Inferior parietal cortex (tissue), 1 donor: ENCODE results near the gene HIVEP3.

Experiments
- DNase-seq: peaks from one replicate; pipeline ENCODE4 v3.0.0-alpha.2; 2016; ENCODE audit errors: extremely low spot score

Gene HIVEP3

DNA sequence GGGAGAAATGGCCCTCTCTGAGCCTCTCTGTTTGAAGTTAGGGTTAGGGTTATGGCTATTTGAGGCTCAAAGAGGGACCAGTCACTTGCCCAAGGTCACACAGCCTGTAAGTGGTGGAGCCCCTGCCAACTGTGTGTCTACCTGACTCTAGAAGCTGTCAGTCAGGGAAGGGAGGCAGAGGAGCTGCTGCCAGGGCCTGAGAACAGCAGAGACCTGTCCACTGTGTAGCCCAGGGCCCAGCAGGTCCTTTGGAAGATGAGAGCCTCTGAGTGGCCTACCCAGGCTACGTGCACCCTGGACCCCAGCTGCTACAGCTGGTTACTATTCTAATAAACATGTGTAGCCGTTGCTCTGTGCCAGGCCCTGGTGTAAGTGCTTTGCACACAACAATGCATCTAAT, 419.1 kb downstream of the HIVEP3 start:
- DNase-seq = no peak

DNA sequence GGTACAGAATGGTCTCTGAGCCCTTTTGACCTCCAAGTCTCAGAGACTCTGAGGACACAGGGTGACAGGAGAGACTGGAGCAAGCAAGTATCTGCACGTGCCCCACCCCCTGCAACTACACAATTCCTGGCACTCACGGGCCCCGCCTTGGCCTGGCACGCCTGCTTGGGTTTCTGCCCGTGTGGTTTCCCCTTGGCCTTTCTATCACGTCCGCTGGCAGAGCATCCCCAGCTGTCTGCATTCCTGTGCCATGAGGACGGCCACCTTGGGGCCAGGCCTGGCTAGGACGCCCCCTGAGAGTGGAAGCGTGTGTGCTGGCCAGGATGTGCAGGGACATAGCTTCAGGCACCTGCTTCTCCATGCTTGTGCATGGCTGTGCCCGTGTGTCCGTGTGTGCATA, 419.9 kb downstream of the HIVEP3 start:
- DNase-seq = no peak

DNA sequence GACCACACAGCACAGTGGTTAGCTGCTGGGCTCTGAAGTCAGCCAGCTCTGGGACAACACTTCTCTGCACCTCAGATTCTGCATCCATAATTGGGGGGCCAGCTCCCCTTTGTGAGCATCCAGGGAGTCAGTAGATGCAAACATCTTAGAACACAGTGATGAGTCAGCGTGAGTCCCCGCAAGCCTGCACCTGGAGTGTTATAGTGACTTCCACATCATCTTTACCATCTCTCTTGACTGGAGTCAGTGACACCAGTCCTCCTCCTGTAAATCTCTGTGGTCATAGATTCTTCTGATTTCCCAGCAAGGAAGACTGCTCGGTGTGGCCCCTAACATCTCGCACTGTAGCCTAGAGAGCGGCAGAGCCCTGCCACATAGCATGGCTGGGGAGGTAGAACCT, 420.3 kb downstream of the HIVEP3 start:
- no peak for DNase-seq

DNA sequence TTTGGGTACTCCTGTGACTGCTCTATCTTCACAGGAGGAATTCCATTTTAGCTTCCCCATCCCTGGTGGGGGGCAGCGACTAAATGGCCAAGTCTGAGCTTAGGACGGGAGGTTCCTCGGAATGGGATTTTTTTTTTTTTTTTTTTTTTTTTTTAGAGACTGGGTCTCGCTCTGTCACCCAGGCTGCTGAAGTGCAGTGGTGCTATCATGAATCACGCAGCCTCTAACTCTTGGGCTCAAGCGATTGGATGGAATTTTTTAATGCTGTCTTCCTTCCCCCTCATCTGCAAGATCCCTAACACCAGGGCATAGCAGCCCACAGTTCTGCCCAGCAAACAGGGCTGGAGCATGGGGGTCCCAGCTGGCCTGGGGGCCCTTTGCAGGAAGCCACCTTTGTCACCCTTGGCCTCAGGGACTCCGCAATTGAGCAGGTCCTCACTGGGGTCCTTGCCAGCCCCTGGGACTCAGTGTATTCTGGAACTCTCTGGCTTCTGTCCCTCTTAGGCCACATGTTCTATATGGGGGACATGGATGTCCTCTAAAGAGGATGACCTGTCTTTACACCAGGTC, 421.2 kb downstream of the HIVEP3 start:
- DNase-seq = no peak

DNA sequence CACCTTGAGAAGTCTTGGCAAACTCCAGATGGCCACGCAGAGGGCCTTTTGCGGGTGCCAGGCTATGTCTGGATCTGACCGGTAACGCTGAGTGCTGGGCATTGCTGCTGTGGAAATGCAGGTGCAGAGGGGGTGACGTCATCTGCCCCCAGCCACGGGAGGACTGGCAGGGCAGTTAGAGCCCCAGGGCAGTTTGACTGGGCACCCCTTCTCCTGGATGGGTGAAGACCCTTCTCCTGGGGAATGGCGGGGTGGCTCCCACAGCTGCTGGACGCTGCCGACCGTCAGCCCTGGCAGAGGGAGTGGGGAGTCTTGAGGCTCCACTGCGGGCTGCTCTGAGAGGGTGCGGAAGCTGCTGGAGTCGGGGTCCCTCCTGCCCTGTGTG, 421.7 kb downstream of the HIVEP3 start:
- no peak for DNase-seq

DNA sequence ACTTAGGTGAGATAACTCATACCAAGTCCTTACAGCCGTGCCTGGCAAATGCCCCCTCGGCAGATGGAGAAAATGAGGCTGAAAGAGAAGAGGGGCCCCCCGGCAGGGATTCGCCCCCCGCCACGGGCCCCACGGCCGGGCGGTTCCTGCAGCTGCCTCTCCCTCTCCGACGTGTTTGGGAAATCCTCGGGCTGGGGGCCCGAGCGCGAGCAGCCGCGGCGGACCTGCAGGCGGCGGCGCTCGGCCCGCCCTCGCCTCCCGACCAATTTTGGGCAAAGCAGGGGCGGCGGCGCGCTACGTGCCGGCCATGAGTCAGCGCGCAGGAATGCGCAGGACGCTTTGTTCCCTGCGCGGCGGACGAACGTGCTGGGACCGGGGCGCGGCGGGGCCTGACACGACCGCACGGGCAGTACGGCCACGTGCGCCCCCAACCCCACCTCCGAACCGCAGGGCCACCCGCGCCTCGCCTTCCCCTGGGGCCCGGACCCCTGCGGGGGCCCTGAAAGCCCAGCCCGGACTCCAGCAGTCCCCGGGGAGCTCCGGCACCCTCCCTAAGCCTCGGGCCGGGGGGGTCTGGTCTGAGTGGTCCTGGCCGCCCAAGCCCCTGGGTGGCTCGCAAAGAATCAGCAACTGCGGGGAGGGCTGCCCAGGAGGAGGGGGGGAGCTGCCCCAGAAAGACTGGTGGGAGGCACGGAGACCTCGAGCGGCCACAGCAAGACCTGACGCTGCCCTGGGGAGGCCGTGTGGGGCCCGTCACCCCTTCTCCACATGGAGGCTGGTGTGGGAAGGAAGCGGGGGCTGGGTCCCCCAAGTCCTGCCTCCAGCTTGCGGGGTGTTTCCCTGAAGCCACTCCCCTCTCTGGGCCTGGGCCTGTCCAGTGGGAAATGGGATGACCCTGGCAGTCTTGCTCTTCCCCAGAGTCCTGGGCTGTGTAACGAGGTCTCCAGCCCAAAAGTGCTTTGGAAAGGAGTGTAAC, 422.4 kb downstream of the HIVEP3 start:
- DNase-seq = peak; percentile 51

DNA sequence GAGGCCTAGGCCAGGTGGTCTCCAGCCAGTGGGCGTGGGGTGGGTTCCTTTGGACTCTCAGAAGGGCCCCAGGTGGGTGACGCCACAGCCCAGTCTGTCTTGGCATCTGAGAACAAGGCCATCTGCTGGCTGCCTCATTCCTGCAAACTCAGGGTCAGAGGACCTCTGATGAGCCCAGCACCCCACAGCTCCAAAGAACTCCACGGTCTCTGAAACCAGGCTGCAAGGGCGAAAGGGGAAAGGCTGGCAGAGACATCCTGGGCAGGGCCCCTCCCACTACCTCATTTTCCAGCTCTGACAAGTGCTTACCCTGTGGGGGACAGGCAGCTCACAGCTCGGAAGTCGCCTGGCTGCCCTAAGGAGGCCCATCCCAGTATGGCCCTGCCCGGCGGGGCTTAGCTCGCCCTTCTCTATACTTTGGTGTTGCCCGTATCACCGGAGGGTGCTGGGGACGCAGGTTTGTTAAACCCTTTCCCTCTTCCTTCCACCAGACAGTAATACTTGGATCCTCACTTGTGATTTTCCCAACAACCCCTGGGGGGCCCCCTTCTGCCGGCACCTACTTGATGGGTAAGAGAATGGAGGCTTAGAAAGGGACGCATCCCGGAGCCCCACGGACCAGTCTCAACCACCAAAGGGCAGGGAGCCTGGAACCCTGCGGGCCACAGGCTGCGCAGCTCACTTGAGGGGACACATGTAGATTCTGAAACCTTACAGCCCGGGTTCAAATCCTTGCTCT, 423.3 kb downstream of the HIVEP3 start:
- DNase-seq = no peak

DNA sequence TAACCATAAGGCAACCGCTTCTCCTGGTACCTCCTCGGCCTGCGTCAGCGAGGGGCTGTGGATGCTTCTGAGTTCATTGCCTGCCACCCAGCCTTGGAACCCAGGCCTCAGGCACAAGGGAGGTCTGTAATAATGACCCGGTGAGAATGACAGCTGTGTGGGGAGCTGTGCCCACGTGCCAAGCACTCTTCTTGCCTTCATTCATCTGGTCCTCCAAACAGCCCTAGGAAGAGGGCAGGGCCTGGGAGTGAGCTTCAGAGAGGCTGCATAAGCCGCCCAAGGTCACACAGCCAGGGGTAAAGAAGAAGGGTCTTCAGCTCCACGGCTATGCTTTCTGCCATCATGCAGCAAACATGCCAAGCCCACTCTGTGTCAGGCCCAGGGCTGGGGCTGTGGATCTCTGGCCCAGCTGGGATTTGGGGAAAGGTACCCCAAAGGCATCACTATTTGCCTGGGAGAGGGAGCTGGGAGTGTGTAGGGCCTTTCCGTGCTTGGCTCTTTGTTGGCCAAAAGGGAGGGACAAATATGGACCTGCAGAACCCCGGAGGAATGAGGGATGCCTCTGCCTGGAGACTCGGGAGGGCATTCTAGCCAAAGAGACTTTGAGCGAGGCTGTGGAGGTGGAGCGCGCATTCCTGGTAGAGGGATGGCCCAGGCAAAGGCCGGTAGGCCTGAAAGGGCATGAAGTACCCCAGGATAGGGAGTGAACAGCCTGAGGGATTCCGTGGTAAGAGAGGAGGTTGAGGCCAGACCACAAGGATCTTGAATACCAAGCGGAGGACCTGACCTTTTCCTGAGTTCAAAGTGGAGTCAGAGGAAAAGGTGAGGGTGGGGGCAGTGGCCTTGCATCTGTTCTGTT, 424.1 kb downstream of the HIVEP3 start:
- DNase-seq = no peak

DNA sequence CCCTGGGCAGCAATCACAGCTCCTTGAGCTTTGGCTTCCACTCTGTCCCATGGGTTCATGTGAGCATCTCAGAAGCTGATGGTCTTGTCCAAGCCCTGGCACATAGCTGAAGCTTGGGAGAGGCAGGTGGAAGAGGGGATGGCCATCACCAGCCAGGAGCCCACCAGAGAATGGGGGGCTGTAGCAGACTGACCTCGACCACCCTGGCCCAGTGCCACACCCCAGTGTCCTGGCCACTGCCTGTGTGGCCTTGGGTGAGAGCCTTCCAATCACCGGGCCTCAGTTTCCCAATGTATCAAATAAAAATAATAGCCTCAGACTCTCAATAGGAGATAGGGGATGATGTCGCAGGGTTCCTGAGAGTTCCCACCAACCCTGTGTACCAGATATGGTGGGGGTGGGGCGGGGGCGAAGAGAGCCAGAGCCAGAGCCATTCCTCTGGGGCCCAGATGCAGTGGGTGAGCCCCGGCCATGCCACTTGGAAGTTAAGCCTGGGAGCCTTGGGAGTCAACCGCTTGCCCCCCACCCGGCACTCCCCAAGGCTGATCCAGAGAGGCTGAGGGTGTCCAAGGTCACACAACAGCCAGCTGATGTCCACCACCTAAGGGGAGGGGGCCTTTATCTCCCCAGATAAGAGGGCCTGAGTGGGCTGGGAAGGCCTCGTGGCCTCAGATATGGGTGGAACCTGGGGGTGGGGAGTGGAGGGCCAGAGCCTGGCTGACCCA, 424.9 kb downstream of the HIVEP3 start:
- DNase-seq = no peak

DNA sequence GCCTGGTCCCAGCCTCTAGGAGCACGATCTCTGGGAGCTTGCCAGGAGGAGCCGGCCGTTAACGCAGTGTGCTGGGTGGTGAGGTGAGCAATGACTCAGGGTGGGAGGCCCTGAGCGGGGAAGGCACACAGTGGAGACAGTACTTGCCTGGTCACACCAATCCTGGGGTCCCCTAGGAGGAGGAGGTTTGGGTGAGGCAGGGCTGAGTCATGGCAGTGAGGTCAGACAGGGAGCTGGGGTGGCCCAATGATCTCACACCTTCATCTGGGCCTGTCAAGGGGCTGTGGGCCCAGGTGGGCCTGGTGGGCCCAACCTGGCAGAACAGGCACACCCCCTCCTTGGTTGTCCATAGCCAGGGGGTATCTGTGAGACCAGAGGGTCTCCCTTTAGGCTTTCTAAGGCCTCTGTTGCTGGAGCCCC, 425.6 kb downstream of the HIVEP3 start:
- no peak for DNase-seq

DNA sequence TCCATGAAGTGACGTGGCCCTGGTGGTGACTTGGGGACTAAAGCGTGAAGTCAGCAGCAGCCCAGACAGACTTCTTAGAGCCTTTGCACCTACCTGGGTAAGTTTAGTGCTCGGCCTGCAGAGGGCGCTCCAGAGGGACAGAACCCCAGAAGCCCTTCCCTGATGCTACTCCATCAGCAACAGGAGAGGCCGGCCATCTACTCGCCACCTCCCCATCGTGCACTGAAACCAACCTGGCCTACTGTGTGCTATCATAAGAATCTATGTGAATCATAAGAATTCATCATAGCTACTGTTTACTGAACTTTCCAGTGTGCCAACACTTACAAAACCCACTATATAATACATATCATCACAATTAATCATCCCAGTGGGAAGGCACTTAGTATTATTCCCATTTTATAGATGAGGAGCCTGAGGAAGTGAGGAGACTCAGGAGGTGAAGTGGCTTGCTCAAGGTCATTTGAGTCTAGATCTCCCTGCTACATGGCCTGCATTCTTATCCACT, 426.3 kb downstream of the HIVEP3 start:
- no peak for DNase-seq

DNA sequence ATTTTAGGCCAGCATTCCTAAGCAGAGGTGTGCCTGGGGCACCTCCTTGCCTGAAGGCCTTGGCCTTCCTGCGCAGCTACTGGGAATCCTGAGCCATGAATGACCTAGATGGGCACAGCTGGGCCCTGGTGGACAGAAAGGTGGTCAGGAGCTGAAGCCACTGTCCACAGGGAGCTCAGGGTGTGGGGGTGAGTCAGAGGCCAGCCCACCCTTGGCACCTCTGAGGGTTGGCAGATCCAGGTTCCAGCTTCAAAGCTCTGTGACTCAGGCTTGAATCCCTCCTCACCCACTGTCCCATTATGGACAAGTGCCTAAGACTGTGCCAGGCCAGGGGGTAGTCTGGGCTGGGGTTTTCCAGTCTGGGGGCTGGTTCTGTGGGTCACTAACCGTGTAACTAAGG, 427.8 kb downstream of the HIVEP3 start:
- no peak for DNase-seq

DNA sequence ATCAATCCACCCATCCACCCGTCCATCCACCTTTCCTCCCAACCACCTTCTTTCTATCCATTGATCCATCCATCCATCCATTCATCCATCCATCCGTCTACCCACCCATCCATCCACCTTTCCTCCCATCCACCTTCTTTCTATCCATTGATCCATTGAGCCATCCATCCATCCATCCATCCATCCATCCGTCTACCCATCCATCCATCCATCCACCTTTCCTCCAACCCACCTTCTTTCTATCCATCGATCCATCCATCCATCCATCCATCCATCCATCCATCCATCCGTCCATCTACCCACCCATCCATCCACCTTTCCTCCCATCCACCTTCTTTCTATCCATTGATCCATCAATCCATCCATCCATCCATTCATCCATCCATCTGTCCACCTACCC, 429.2 kb downstream of the HIVEP3 start:
- no peak for DNase-seq

DNA sequence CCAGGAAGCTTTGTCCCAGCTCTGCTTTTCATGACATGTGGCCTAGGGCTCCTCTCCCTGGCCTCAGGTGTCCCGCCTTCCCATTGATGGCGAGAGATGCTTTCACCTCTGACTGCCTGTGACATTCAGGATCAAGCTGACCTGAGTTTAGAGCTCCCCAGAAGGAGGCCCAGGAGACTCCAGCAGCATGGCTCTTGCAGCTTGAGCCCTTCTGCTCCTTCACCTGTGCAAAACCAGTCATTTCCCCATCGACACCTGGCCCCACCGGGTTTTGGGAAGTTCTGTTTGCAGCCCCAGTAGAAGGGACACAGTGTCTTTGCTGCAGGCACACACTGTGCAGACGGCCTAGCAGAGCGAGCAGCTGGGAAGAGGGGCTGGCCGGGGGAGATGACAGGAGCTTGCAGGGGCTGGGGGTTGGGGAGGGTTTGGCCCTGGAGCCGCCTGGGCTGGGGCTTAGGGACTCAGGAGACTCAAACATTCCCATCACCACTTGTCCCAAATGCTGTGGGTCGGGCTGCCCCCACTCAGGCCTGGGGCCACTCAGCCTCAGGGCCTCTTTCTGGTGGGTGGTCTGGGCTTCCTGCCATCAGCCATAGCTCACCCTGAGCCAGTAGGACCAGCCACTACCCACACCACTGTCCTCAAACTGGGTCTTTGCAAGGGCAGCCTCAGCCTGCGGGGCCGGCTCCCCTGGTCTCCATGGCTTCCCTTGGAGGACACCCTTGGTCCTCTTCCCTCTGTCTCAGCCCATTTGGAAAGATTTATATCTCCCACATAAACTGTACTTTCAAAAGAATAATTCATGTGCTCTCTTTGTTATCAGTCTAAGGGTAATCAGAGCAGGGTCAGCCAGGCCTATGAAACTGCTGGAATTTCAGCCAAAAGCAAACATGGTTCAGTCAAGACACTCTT, 430.4 kb downstream of the HIVEP3 start:
- DNase-seq = no peak

DNA sequence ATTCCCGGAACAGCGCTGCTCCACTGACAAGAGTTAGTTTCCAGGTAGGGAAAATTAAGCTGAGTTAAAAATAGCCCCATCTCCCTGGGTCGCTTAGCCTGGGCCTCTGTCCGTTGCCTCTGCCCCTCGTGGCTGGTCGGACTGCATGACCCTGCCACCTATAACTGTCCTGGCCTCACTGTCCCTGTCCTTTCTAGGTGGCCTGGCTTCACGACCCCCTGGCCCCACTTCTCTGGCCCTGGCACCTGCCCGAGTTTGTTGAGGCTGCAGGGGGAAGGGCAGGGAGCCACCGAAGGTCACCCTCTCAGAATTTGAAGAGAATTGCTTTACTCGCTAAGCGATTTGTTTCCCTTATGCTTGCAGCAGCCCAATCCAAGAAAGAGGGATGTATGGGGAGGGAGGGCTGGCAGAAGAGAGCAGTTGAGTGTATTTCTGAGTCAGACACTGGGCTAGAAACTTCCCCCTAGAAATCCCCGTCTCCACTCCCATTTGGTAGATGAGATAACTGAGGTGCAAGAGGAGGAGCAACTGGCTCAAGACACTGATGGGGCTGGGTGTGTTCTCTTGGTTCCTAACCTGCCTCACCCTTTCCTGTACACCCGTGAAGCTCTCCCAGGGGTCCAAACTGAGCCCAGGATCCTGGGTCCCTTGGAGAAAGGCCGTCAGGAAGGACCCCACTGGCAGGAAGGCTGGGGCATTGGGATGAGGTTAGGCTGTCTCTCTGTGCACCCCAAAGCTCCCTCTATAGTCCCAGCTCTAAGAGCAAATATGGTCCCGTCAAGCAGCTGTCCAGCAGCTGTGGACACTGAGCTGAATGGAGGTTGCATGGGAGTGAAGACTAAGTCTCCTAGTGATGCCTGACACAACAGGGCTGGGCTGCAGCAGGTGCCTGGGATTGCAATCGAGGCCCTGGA, 431.3 kb downstream of the HIVEP3 start:
- no peak for DNase-seq

DNA sequence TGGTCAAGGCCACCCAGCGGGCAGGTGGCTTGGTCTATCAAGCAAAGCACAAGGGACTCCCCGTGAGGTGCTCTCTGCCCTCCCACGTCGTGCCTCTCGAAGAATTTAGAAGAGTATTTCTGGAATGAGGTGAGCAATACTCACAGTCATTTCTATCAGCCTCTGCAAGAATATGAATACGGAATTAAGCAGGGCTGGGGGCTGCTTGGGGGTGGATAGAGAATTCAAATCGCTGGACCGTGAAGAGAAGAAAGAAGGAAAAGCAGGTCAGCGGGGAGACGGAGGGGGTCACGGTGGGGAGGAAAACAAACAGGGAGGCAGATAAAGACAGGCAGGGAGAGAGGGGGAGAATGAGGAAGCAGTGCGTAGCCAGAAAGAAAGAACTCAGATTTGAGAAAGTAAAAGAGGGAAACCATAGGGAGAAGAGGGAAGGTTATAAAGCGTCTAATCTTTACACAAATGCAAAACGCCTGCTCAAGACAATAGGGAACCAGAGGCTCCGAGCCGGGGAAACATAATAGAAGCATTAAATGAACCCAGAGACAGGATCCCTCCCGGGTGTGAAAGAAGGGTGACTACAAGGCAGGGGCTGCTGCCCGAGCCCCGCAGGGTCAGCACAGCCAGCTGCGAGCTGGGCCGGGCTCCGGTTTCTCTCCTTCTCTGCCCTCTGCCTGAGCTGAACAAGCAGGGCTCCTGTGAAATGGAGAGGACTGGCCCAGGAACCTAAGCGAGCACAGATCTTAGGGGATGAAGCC, 432.2 kb downstream of the HIVEP3 start:
- no peak for DNase-seq

DNA sequence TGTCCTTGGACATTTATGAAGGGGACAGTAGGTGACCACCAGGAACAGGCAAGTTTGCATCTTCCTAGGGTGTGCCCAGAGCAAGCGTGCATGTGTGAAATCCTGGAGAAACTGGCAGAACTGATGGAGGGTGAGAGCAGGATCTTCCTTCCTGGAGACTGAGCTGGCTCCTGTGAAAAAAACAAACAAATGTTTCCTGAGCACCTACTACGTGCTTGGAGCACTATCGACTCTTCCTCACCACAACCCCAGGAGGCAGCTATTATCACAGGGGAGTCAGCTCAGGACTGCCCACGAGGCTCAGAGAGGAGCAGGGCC, 432.7 kb downstream of the HIVEP3 start:
- no peak for DNase-seq

DNA sequence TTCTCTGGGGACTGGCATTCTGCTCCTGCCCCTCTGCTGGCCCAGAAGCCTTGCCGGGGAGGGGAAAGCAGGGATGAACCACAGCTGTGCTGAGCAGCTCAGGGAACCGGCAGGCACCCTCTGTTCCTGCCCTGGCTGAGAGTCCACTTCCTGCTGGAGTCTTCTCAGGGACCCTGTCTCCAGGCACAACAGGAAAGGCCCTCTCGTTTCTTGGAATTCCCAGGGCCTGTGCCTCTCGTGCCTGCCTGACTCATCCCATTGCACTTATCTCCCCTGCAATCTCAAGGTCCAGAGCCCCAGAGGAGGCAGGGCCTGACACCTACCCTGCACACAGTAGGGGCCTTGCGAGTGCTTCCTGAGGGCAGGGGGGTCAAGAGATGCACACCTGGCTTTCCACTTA, 433.1 kb downstream of the HIVEP3 start:
- DNase-seq = no peak
